Endothelial cell of umbilical vein (primary cell): ENCODE results near the gene SERGEF. TPM values are rescaled to one million over a fixed set of nuclear protein-coding genes. Genes with fewer than 3 reads are reported as not detected.

Source experiments
- BruUV-seq: library from RNA; stranded (reverse); fragments of 400-500 nt; replicated peaks from 2 replicates; lab custom pipeline; 2021; lab: Mats Ljungman, UMichigan
- CTCF ChIA-PET: fragments of 300-600, 350-600 bp; sonication (Branson Sonifier 250); formaldehyde crosslinking; loops from one replicate; lab custom pipeline; 2021; ENCODE audit warnings: antibody characterized with exemption, inconsistent platforms; lab: Charles Lee
- POLR2A ChIA-PET: fragments of 300-600, 350-600 bp; sonication (Branson Sonifier 250); formaldehyde crosslinking; loops from one replicate; lab custom pipeline; 2021; ENCODE audit warnings: antibody characterized with exemption, inconsistent platforms; lab: Charles Lee
- DNase-seq: peaks from one replicate; pipeline ENCODE4 v3.0.0-alpha.2; 2011; ENCODE audit warnings: low read depth, low spot score
- FAIRE-seq: peaks from 2 replicates; lab custom pipeline; 2011; peaks lifted over from hg19 to GRCh38; lab: Jason Lieb, UNC
- H2AFZ ChIP-seq: 2 replicates; pipeline ENCODE4 v1.6.0; 2012; ENCODE audit warnings: low read depth, low read length, control low read depth, inconsistent platforms
- H3K27ac ChIP-seq: 2 replicates; pipeline ENCODE4 v1.5.1; 2011; ENCODE audit warnings: low read depth, mild to moderate bottlenecking, control low read depth, low read length, moderate library complexity; ENCODE audit not compliant: insufficient read depth
- H3K27me3 ChIP-seq, 2 experiments: 2 replicates each; pipeline versions ENCODE4 v1.6.0 to v1.6.1; 2011; ENCODE audit warnings: low read length in 2 of 2, mixed read lengths in 1 of 2; ENCODE audit not compliant: control insufficient read depth in 2 of 2, insufficient read depth in 2 of 2
- H3K36me3 ChIP-seq, 2 experiments: 2 replicates in 1 of 2; 3 replicates in 1 of 2; pipeline ENCODE4 v1.5.1; 2011; ENCODE audit warnings: low read length in 2 of 2, mild to moderate bottlenecking in 1 of 2, moderate library complexity in 1 of 2; ENCODE audit not compliant: control insufficient read depth in 2 of 2, insufficient read depth in 2 of 2; ENCODE audit errors: extremely low read depth in 1 of 2
- H3K4me1 ChIP-seq: 3 replicates; pipeline ENCODE4 v1.5.1; 2011; ENCODE audit warnings: mild to moderate bottlenecking, low read length; ENCODE audit not compliant: control insufficient read depth, insufficient read depth; ENCODE audit errors: extremely low read depth
- H3K4me2 ChIP-seq: 2 replicates; pipeline ENCODE4 v1.6.1; 2011; ENCODE audit warnings: low read length, control low read depth, mixed read lengths; ENCODE audit not compliant: insufficient read depth
- H3K4me3 ChIP-seq, 3 experiments: fragments of 200-600 bp in 1 of 3; sonication (generic), shearing (Covaris generic) in 1 of 3; replicated peaks in 1 of 3; 2 replicates each; pipeline ENCODE4 v1.5.1; 2011 to 2016; ENCODE audit warnings: control low read depth in 3 of 3, low read length in 3 of 3, mild to moderate bottlenecking in 2 of 3, inconsistent platforms in 1 of 3, low read depth in 1 of 3, moderate library complexity in 1 of 3; ENCODE audit not compliant: insufficient read depth in 1 of 3
- H3K79me2 ChIP-seq: 2 replicates; pipeline ENCODE4 v1.6.0; 2012; ENCODE audit warnings: low read length, inconsistent platforms; ENCODE audit not compliant: control insufficient read depth, insufficient read depth
- H3K9ac ChIP-seq: replicated peaks from 2 replicates; pipeline ENCODE3; 2011; ENCODE audit warnings: low read length, control low read depth; ENCODE audit not compliant: insufficient read depth; ENCODE audit errors: extremely low read depth
- H3K9me1 ChIP-seq: replicated peaks from 3 replicates; pipeline ENCODE4 v1.6.0; 2011; ENCODE audit warnings: mild to moderate bottlenecking, low read length; ENCODE audit not compliant: control insufficient read depth, insufficient read depth; ENCODE audit errors: extremely low read depth
- H3K9me3 ChIP-seq: replicated peaks from 2 replicates; pipeline ENCODE4 v1.5.1; 2012; ENCODE audit warnings: low read length, inconsistent platforms; ENCODE audit not compliant: control insufficient read depth, insufficient read depth
- H4K20me1 ChIP-seq: replicated peaks from 2 replicates; pipeline ENCODE3; 2011; ENCODE audit warnings: mild to moderate bottlenecking, low read length; ENCODE audit not compliant: control insufficient read depth, insufficient read depth; ENCODE audit errors: extremely low read depth
- EZH2 ChIP-seq: IDR thresholded peaks from 2 replicates; pipeline ENCODE4 v1.6.1; 2012; ENCODE audit warnings: borderline replicate concordance, low read depth, mild to moderate bottlenecking, moderate library complexity, low read length, inconsistent platforms; ENCODE audit not compliant: severe bottlenecking
- FOS ChIP-seq: IDR thresholded peaks from 2 replicates; pipeline ENCODE4 v1.6.1; 2011; ENCODE audit warnings: mild to moderate bottlenecking, low read length, moderate library complexity, borderline replicate concordance; ENCODE audit not compliant: insufficient read depth
- GATA2 ChIP-seq: IDR thresholded peaks from 2 replicates; pipeline ENCODE4 v1.7.0; 2011; ENCODE audit warnings: low read depth, mild to moderate bottlenecking, moderate library complexity, mixed read lengths, low read length; ENCODE audit not compliant: insufficient read length, insufficient read depth
- JUN ChIP-seq: IDR thresholded peaks from 2 replicates; pipeline ENCODE4 v1.6.1; 2011; ENCODE audit warnings: borderline replicate concordance, low read depth; ENCODE audit not compliant: insufficient read length, insufficient read depth
- MYC ChIP-seq: IDR thresholded peaks from one replicate; pipeline ENCODE4 v1.6.1; 2011; ENCODE audit warnings: mild to moderate bottlenecking, low read depth, low read length
- POLR2A ChIP-seq: IDR thresholded peaks from 2 replicates; pipeline ENCODE4 v1.6.1; 2012; ENCODE audit warnings: low read depth, mild to moderate bottlenecking, control low read depth, low read length
- POLR2AphosphoS5 ChIP-seq: IDR thresholded peaks from 2 replicates; pipeline ENCODE4 v1.6.1; 2012; ENCODE audit warnings: low read depth, mild to moderate bottlenecking, control low read depth, low read length, moderate library complexity; ENCODE audit not compliant: insufficient read depth
- dilution Hi-C: fragments of 300-500 bp; cut with MboI; formaldehyde crosslinking; loops from one replicate; pipeline ENCODE4 v1.15.0; 2019; ENCODE audit warnings: low sequenced_read_pairs; ENCODE audit not compliant: extremely low pct_ligation_motif_present
- intact Hi-C: fragments of 100-400 bp; cut with micrococcal nuclease; formaldehyde crosslinking; loops from one replicate; pipeline ENCODE4 v1.10.0; 2022
- polyA plus RNA-seq, 4 experiments: library from polyadenylated mRNA; depleted of rRNA in 3 of 4; stranded (reverse) in 3 of 4; unstranded in 1 of 4; fragments of >200 nt; gene quantifications; 2 replicates each; pipeline versions ENCODE4 v1.2.1 to v1.2.3, GENCODE V29; 2011 to 2012; ENCODE audit warnings: missing spikeins in 1 of 4
- total RNA-seq: library from RNA; stranded (reverse); gene quantifications from 2 replicates; pipeline ENCODE4 v1.2.3, GENCODE V29; 2021
- TF ChIP-seq, protein P1 (sequence below), 2 donors: IDR thresholded peaks; 1 replicate in 1 of 2; 2 replicates in 1 of 2; pipeline ENCODE4 v1.5.1; 2011; ENCODE audit warnings: low read length in 2 of 2, mild to moderate bottlenecking in 2 of 2, moderate library complexity in 2 of 2, control low read depth in 1 of 2, inconsistent platforms in 1 of 2, low read depth in 1 of 2; ENCODE audit not compliant: insufficient read depth in 1 of 2; ENCODE audit errors: extremely low read depth in 1 of 2
- TF ChIP-seq, protein P2 (sequence below): IDR thresholded peaks from 2 replicates; pipeline ENCODE4 v1.6.1; 2011; ENCODE audit not compliant: insufficient read depth, insufficient read length

SERGEF gene
- total and polyA plus RNA-seq, 2 donors (not counting 3 experiments of a cell fraction or from before 2014, with no cell fraction given), result 8.7 to 16.7 TPM

DNA sequence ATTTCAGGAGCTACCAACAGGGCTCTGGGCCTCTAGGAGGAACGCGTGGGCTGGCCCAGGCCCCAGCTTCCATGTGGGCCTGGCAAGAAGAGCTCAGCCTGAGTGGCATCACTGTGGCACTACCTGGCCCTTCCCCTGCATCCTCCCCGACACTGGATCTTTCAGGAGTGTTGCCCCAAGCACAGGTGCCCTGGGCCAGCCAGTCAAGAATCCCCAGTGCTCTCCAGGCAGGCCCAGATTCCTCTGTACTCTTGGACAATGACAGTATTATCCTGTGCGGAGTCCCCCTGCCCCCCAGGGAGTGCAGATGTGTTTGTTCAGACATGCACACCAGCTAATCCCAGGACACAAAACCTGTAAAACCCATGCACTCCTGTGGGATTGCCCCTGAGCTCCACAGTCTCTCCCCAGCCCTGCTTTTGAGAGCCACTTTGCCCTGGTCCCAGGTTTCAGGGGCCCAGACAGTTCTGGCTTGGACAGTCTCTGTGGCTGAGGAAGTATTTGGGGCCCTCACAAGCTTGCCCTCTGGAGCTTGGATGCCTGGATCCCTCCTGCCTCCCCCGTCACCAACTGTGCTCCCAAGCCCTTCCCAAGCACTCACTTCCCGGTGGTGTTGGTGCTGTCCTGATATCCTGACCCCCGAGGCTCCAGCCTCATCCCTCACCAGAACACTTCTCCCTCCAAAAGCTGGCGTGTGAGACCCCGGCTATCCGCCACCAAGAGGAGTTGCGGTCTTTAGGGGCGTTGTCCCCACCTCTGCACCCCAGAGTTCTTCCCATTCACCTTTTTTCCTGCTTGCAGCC is 238.4 kb downstream of the SERGEF start:
- Histone ChIP-seq H3K9me1 (no peaks in the 10 kb centered on the region), H3K36me3 (no peaks in the 10 kb centered on the region), H3K4me1 (no peaks in the 10 kb centered on the region), H3K9ac (no peak overlapping the region), H4K20me1 (no peaks in the 10 kb centered on the region), H3K4me2 (no peak overlapping the region), H3K27ac (no peak overlapping the region), H3K27me3 (no peaks in the 10 kb centered on the region), H3K4me3 (no peak overlapping the region), H2AFZ (no peak overlapping the region), H3K9me3 (no peaks in the 10 kb centered on the region), H3K79me2 (no peaks in the 10 kb centered on the region)
- CTCF ChIA-PET, result interaction anchor here (0.9 to 1.2 kb wide), 2 partner anchors 8 to 199 kb away, joined by 3 to 4 read pairs; no protein-coding TSS in a partner anchor
- no TSS peak for BruUV-seq
- no peak for FAIRE-seq
- POLR2A ChIA-PET, result no interaction called here
- dilution Hi-C loops, result no loop called here
- no peak for DNase-seq
- intact Hi-C loops, result no loop called here
- TF ChIP-seq, protein P1, sequence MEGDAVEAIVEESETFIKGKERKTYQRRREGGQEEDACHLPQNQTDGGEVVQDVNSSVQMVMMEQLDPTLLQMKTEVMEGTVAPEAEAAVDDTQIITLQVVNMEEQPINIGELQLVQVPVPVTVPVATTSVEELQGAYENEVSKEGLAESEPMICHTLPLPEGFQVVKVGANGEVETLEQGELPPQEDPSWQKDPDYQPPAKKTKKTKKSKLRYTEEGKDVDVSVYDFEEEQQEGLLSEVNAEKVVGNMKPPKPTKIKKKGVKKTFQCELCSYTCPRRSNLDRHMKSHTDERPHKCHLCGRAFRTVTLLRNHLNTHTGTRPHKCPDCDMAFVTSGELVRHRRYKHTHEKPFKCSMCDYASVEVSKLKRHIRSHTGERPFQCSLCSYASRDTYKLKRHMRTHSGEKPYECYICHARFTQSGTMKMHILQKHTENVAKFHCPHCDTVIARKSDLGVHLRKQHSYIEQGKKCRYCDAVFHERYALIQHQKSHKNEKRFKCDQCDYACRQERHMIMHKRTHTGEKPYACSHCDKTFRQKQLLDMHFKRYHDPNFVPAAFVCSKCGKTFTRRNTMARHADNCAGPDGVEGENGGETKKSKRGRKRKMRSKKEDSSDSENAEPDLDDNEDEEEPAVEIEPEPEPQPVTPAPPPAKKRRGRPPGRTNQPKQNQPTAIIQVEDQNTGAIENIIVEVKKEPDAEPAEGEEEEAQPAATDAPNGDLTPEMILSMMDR (IDR thresholded peaks at IDR 0.05; ENCODE audit: extremely low read depth in 1 of 2, insufficient read depth in 1 of 2, low read depth in 1 of 2, low read length in 2 of 2), result no peak
- TF ChIP-seq GATA2, result no peak
- TF ChIP-seq, protein P2, sequence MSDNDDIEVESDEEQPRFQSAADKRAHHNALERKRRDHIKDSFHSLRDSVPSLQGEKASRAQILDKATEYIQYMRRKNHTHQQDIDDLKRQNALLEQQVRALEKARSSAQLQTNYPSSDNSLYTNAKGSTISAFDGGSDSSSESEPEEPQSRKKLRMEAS, result no peak
- no peak for TF ChIP-seq POLR2AphosphoS5
- no peak for TF ChIP-seq FOS
- no peak for TF ChIP-seq POLR2A
- TF ChIP-seq JUN, result no peak
- no peak for TF ChIP-seq EZH2
- TF ChIP-seq MYC, result no peak
